HG02588 (cell line): ENCODE results near the gene CAPS2.
"Not testable (repeated sequence)": the region's sequence is repeated elsewhere in the genome, so short reads cannot be mapped to it uniquely, and the experiment has no call there.

ENCODE experiments used
- ATAC-seq: cut with Tn5 transposase; IDR thresholded peaks from one replicate; pipeline ENCODE4 v1.9.1; 2021; ENCODE audit warnings: mild to moderate bottlenecking, moderate library complexity; ENCODE audit not compliant: unreplicated experiment

CAPS2 gene

GRCh38 chr12:75329918-75330826 lies at the start of gene CAPS2:
Gene CAPS2, minus strand, starts transcription at chr12:75330324. Its CDS starts 3,826 bp downstream, at chr12:75326498.
- peak; percentile 90 for ATAC-seq

- no peak for ATAC-seq
Measured at GRCh38 chr12:75378354-75378753, 48.2 kb upstream of the CAPS2 start.

GRCh38 chr12:75374971-75375370 lies 44.8 kb upstream of the CAPS2 start:
- ATAC-seq = no peak

- peak; percentile 92 for ATAC-seq
Measured at GRCh38 chr12:75366629-75367028, 36.5 kb upstream of the CAPS2 start.

- ATAC-seq = no peak
Measured at GRCh38 chr12:75364919-75365318, 34.8 kb upstream of the CAPS2 start.

- ATAC-seq = no peak
Measured at GRCh38 chr12:75361408-75361807, 31.3 kb upstream of the CAPS2 start.

GRCh38 chr12:75360920-75361319 lies 30.8 kb upstream of the CAPS2 start:
- ATAC-seq = no peak

GRCh38 chr12:75354011-75354410 lies 23.9 kb upstream of the CAPS2 start:
- ATAC-seq = no peak

GRCh38 chr12:75350413-75350812 lies 20.3 kb upstream of the CAPS2 start:
- ATAC-seq = no peak

- ATAC-seq = no peak
Measured at GRCh38 chr12:75349946-75350345, 19.8 kb upstream of the CAPS2 start.

- not testable (repeated sequence) for ATAC-seq
Measured at GRCh38 chr12:75346215-75346614, 16.1 kb upstream of the CAPS2 start.

- ATAC-seq = no peak
Measured at GRCh38 chr12:75345531-75345930, 15.4 kb upstream of the CAPS2 start.

GRCh38 chr12:75341873-75342272 lies 11.7 kb upstream of the CAPS2 start:
- no peak for ATAC-seq

GRCh38 chr12:75337905-75338304 lies 7.8 kb upstream of the CAPS2 start:
- ATAC-seq = peak; percentile 50

GRCh38 chr12:75334384-75335030 lies 4.4 kb upstream of the CAPS2 start, which contains the start of gene GLIPR1L1:
Gene GLIPR1L1, plus strand, starts transcription at chr12:75334670. Its CDS starts 59 bp downstream, at chr12:75334729.
- peak; percentile 54 for ATAC-seq

GRCh38 chr12:75327642-75328041 lies 2.5 kb downstream of the CAPS2 start:
- no peak for ATAC-seq

- no peak for ATAC-seq
Measured at GRCh38 chr12:75323663-75324062, 6.5 kb downstream of the CAPS2 start.

GRCh38 chr12:75322464-75322863 lies 7.7 kb downstream of the CAPS2 start:
- ATAC-seq = no peak

- no peak for ATAC-seq
Measured at GRCh38 chr12:75317784-75318183, 12.3 kb downstream of the CAPS2 start.

- no peak for ATAC-seq
Measured at GRCh38 chr12:75315518-75315917, 14.6 kb downstream of the CAPS2 start.

GRCh38 chr12:75311369-75311768 lies 18.8 kb downstream of the CAPS2 start:
- ATAC-seq = no peak

- ATAC-seq = no peak
Measured at GRCh38 chr12:75308279-75308678, 21.8 kb downstream of the CAPS2 start.
